Measurements from ENCODE around the gene ASB17.

Gene ASB17

GRCh38 chr1:75908717-75909152 is 23.5 kb downstream of the ASB17 start:
- Mint-ChIP-seq H3K4me3 (no peak overlapping the region), H3K9me3 (no peaks in the 10 kb centered on the region), H3K27ac (no peak overlapping the region), H3K4me1 (ENCODE audit: low read depth) (no peaks in the 10 kb centered on the region), H3K27me3 (ENCODE audit: low read depth) (no peaks in the 10 kb centered on the region), H3K36me3 (ENCODE audit: low read depth) (no peaks in the 10 kb centered on the region)

- no peak overlapping the region for H3K27ac Mint-ChIP-seq
- H3K4me3 Mint-ChIP-seq = no peak overlapping the region
- no peaks in the 10 kb centered on the region for H3K27me3 Mint-ChIP-seq (ENCODE audit: low read depth)
- H3K9me3 Mint-ChIP-seq = no peaks in the 10 kb centered on the region
- no peaks in the 10 kb centered on the region for H3K36me3 Mint-ChIP-seq (ENCODE audit: low read depth)
- H3K4me1 Mint-ChIP-seq (ENCODE audit: low read depth) = no peaks in the 10 kb centered on the region
These were observed 30.8 kb downstream of the ASB17 start for GRCh38 chr1:75901371-75901770.

- Mint-ChIP-seq H3K27ac (no peak overlapping the region), H3K27me3 (ENCODE audit: low read depth) (no peaks in the 10 kb centered on the region), H3K4me3 (no peak overlapping the region), H3K4me1 (ENCODE audit: low read depth) (no peaks in the 10 kb centered on the region), H3K36me3 (ENCODE audit: low read depth) (no peaks in the 10 kb centered on the region), H3K9me3 (no peaks in the 10 kb centered on the region)
These were observed 47.8 kb downstream of the ASB17 start for GRCh38 chr1:75884437-75884836.

- Mint-ChIP-seq H3K36me3 (ENCODE audit: low read depth) (no peaks in the 10 kb centered on the region), H3K9me3 (no peaks in the 10 kb centered on the region), H3K4me1 (ENCODE audit: low read depth) (no peaks in the 10 kb centered on the region), H3K27me3 (ENCODE audit: low read depth) (no peaks in the 10 kb centered on the region), H3K4me3 (no peak overlapping the region), H3K27ac (no peak overlapping the region)
These were observed 52.2 kb downstream of the ASB17 start for GRCh38 chr1:75879985-75880384.

- no peak overlapping the region for H3K27ac Mint-ChIP-seq
- no peak overlapping the region for H3K4me3 Mint-ChIP-seq
- H3K36me3 Mint-ChIP-seq (ENCODE audit: low read depth) = no peaks in the 10 kb centered on the region
- no peaks in the 10 kb centered on the region for H3K4me1 Mint-ChIP-seq (ENCODE audit: low read depth)
- no peaks in the 10 kb centered on the region for H3K9me3 Mint-ChIP-seq
- H3K27me3 Mint-ChIP-seq (ENCODE audit: low read depth) = no peaks in the 10 kb centered on the region
These were observed 61.3 kb downstream of the ASB17 start for GRCh38 chr1:75870951-75871350.

All from T-helper 1 cell treated with Interleukin-12 subunit alpha and Interleukin-12 subunit beta and Interleukin-4 antibody, amounts not matched to agents 30 μg/mL and 1 μg/mL, for 36 hours (primary cell).